GM23248 (cell line): ENCODE results near the gene CARD6.

ENCODE experiments used
- EZH2 ChIP-seq: fragments of 200-600 bp; sonication (generic); IDR thresholded peaks from 2 replicates; pipeline ENCODE4 v1.6.1; 2018; ENCODE audit warnings: antibody characterized with exemption, mild to moderate bottlenecking; ENCODE audit not compliant: insufficient read depth, poor library complexity, severe bottlenecking
- EZH2phosphoT487 ChIP-seq: fragments of 200-600 bp; sonication (generic); IDR thresholded peaks from 2 replicates; pipeline ENCODE4 v1.6.1; 2018; ENCODE audit warnings: antibody characterized with exemption, moderate library complexity, mild to moderate bottlenecking, low read depth; ENCODE audit not compliant: insufficient read depth

- TF ChIP-seq EZH2, result no peak
- TF ChIP-seq EZH2phosphoT487, result no peak
Measured at GRCh38 chr5:40866844-40867243, 25.7 kb downstream of the CARD6 start.
